ENCODE measurements around the gene PTDSS2.

Gene PTDSS2

DNA sequence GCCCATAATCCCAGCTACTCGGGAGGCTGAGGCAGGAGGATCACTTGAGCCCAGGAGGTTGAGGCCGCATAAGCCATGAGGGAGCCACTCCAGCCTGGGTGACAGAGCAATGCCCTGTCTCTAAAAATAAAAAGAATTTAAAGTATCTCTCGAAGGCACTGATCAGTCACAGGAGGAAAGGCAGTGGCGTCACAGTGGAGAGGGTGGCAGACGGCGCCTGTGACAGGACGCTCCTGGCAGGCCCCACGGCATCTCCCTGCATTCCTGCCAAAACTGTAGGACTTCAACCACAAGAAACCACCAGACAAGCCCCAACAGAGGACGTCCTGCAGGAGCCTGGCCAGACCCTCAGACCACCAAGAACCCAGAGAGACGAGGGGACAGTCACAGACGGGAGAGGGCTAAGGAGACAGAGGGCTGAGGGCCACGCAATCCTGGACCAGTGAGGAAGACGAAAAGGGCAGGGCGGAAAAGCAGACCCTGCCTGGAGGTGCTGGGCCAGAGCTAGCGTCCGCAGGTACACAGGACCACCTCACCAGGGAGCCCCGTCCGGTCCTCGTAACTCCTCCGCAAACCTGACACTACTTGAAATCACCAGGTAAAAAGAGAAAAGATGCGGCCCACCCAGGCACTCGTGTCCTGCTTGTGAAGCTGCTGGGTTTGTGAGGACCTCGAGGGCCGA is 51.1 kb downstream of the PTDSS2 start:
- peaks cover 17% of the 10 kb centered on the region for H3K36me3 ChIP-seq

DNA sequence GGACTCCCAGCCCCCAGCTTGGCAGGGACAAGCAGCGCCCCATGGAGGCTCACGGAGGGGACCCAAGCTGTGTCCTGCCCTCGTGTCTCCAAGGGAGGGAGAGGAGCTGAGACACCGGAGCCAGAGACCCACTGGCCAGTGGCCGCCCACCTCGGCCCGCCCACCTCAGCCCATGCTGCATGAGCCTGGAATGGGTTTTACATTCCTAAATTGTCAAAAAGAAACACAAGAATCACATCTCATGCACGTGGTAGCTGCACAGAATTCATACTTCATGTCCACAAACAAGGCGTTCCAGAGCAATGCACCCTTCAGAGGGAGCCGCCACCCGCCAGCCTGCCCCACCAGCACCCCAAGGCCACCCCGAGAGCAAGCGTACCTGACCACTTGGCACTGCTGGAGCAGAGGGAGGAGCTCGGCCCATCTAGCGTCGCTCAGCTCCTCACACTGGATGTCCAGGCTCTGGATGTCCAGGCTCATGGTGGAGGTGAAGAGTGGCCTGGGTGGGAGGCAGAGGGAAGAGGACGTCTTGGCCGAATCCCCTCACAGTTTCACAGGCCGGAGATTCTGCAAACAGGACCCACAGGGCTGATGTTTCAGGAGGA is 51.7 kb downstream of the PTDSS2 start:
- no peak for DNase-seq
- H3K4me1 ChIP-seq = no peaks in the 10 kb centered on the region
- H3K36me3 ChIP-seq = peaks cover 15% of the 10 kb centered on the region
- no peaks in the 10 kb centered on the region for H3K27me3 ChIP-seq
- H3K9me3 ChIP-seq = no peaks in the 10 kb centered on the region
- TF ChIP-seq, protein P1, sequence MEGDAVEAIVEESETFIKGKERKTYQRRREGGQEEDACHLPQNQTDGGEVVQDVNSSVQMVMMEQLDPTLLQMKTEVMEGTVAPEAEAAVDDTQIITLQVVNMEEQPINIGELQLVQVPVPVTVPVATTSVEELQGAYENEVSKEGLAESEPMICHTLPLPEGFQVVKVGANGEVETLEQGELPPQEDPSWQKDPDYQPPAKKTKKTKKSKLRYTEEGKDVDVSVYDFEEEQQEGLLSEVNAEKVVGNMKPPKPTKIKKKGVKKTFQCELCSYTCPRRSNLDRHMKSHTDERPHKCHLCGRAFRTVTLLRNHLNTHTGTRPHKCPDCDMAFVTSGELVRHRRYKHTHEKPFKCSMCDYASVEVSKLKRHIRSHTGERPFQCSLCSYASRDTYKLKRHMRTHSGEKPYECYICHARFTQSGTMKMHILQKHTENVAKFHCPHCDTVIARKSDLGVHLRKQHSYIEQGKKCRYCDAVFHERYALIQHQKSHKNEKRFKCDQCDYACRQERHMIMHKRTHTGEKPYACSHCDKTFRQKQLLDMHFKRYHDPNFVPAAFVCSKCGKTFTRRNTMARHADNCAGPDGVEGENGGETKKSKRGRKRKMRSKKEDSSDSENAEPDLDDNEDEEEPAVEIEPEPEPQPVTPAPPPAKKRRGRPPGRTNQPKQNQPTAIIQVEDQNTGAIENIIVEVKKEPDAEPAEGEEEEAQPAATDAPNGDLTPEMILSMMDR (IDR thresholded peaks at IDR 0.05; ENCODE audit: low read depth, low read length) = no peak
- no peak overlapping the region for H3K4me3 ChIP-seq (ENCODE audit: low read depth, low read length)

More for the DNA sequence above, 51.1 kb downstream of the PTDSS2 start:
- TF ChIP-seq, protein P1 (IDR thresholded peaks at IDR 0.05; ENCODE audit: low read depth, low read length) = no peak
- Histone ChIP-seq H3K27me3 (no peaks in the 10 kb centered on the region), H3K4me3 (ENCODE audit: low read depth, low read length) (no peak overlapping the region), H3K9me3 (no peaks in the 10 kb centered on the region), H3K4me1 (no peaks in the 10 kb centered on the region)
- no peak for DNase-seq

DNA sequence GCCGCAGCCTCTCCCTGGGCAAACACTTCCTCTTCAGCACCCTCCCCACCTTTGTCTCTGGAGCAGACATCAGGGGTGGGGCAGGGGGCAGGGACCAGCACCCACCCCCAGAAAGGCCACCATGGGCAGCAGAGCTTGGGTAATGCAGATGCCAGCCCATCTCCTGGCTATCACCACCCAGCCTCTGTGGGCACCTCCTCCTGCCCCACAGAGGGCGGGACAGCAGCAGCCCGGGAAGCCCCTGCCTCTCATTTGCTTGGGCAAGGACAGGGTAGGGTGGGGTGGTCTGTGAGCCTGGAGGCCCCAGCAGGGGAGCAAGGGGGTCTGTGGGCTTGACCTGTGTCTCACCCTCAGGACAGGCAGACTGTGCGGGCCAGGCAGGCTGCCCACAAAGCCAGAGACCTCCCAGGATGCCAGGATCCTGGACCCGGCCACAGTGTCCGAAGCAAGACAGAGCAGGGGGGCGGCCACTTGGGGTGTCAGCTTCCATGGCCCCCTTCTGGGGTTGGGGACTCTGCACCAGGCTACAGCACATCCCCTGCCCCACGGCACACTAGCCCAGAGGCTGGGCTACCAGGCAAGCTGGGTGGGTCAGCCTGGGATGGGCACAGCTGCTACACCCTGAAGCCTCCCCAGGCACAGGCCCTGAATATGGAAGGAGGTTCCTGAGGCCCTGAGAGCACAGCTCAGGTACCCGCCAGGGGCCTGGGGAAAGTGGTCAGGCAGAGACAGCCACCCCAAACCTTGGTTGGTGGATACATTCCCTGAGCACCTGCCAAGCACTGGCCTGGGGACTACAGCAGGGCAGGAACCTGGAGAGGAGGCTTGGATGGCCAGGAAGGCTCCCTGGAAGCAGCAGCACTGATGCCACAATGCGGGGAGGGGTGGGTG is 52.5 kb downstream of the PTDSS2 start:
- no peak for DNase-seq
- TF ChIP-seq, protein P1 (IDR thresholded peaks at IDR 0.05; ENCODE audit: low read depth, low read length) = no peak
- Histone ChIP-seq H3K36me3 (peaks cover 14% of the 10 kb centered on the region), H3K27me3 (no peaks in the 10 kb centered on the region), H3K4me1 (no peaks in the 10 kb centered on the region), H3K4me3 (ENCODE audit: low read depth, low read length) (no peak overlapping the region), H3K9me3 (no peaks in the 10 kb centered on the region)

DNA sequence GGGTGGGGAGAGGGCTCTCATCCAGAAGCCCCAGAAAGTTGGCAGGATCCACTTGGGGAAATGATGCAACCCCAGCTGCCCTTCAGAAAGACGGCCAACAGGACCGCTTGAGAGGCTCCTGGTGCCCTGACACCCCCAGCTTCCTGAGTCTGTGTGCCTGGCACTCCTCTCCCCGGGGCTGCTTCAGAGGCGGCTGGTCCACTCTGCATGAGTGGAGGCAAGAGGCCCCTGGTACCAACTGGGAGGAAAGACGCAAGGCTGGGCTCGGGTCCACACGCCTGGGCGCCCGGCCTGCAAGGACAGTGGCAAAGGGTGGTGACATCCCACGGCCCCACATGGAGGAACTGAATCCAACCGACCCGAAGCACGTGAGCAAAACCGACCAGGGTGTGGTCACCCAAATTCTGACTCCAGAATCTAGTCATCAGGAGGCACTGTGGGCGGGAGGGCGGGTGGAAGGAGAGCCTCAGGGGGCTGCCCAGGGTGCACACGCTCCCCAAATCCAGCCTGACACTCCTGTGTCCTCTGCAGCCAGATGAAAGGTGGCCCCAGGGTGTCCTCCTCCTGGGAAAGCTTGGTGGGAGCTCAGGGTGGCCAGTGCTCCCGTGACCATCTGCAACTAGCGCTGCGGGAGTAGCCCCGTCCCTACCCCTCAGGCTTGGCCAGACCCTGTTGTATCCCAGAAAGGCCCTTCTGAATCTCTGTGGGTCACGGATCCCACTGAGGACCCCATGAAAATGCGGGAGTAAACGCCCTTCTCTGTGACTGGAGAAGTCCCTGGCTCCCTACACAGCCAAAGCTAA is 53.3 kb downstream of the PTDSS2 start:
- H3K4me3 ChIP-seq (ENCODE audit: low read depth, low read length) = peak overlapping the region; percentile 44
- H3K4me1 ChIP-seq = no peaks in the 10 kb centered on the region
- TF ChIP-seq, protein P1 (IDR thresholded peaks at IDR 0.05; ENCODE audit: low read depth, low read length) = no peak
- H3K9me3 ChIP-seq = no peaks in the 10 kb centered on the region
- no peaks in the 10 kb centered on the region for H3K27me3 ChIP-seq
- no peak for DNase-seq
- peaks cover 6% of the 10 kb centered on the region for H3K36me3 ChIP-seq

DNA sequence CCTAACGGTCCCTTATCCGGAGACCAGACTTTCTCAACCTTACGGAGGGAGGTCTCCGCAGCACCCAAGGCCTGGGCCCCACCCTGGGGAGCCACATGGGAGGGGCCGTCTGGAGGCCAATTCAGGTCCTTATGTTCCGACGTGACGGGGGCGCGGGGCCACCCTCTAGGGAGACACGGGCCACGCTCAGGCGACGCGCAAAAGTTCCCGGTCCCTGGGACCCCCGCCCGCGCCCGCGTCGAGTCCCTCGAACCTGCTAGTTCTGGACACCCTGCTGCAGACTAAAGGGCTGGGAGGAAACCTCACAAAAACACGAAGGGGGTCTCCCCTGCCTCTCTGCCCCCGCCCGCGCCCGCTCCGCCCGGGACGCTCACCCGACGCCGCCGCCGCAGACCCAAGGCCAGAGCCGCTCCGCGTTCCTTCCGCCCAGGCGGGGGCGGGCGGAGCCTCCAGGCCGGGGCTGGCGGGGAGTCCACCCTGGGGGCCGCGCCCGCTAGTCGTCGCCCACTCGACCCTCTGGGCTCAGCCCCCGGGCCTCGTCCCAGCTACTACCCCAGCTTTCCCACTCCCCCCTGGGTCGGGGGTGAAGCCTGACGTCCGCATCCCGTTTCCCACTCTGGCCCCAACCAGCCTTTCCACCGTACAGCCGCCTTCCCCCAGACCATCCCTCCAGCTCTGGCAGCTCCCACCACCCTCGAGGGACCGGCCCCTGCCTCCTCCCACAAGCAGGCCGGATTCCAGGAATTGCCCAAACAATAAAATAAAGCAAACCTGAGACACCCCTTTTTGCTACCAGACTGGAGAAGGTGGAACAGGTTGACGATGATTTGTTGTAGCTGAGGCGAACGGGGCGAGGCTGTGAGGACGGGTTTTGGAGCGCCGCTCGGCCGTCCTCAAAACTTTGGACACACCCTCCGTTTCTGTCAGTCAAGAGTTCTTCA is 54.2 kb downstream of the PTDSS2 start:
- Histone ChIP-seq H3K27me3 (no peaks in the 10 kb centered on the region), H3K36me3 (peaks cover 3% of the 10 kb centered on the region; the same call in 1 of the 2 replicates), H3K9me3 (no peaks in the 10 kb centered on the region), H3K4me3 (ENCODE audit: low read depth, low read length) (peak overlapping the region; percentile 44), H3K4me1 (no peaks in the 10 kb centered on the region)
- TF ChIP-seq, protein P1 (IDR thresholded peaks at IDR 0.05; ENCODE audit: low read depth, low read length) = no peak
- no peak for DNase-seq
